ENCODE results near the gene OSBPL8.

The OSBPL8 gene

GRCh38 chr12:76451528-76451927, 108.0 kb downstream of the OSBPL8 start:
- Histone ChIP-seq H3K4me3 (ENCODE audit: severe bottlenecking) (no peak overlapping the region), H3K4me1 (ENCODE audit: insufficient read depth, poor library complexity, severe bottlenecking) (peaks cover 37% of the 10 kb centered on the region), H3K27ac (ENCODE audit: poor library complexity, severe bottlenecking) (peak overlapping the region; percentile 40), H3K36me3 (ENCODE audit: low read depth) (peaks cover 5% of the 10 kb centered on the region; the same call in 1 of the 2 replicates), H3K27me3 (ENCODE audit: insufficient read depth, poor library complexity, severe bottlenecking) (no peaks in the 10 kb centered on the region), H3K9me3 (ENCODE audit: severe bottlenecking) (no peaks in the 10 kb centered on the region)
- ATAC-seq (ENCODE audit: low read depth) (no peak), DNase-seq (ENCODE audit: low spot score) (no peak)
- TF ChIP-seq CTCF (IDR thresholded peaks at IDR 0.05; ENCODE audit: poor library complexity, severe bottlenecking), result no peak

- DNase-seq (ENCODE audit: low spot score), result no peak
- peak; percentile 75 for ATAC-seq (ENCODE audit: low read depth)
- peaks cover 5% of the 10 kb centered on the region; the same call in 1 of the 2 replicates for H3K36me3 ChIP-seq (ENCODE audit: low read depth)
- peak overlapping the region; percentile 40 for H3K27ac ChIP-seq (ENCODE audit: poor library complexity, severe bottlenecking)
- no peaks in the 10 kb centered on the region for H3K9me3 ChIP-seq (ENCODE audit: severe bottlenecking)
- no peak overlapping the region for H3K4me3 ChIP-seq (ENCODE audit: severe bottlenecking)
- H3K4me1 ChIP-seq (ENCODE audit: insufficient read depth, poor library complexity, severe bottlenecking), result peaks cover 30% of the 10 kb centered on the region
- TF ChIP-seq CTCF (IDR thresholded peaks at IDR 0.05; ENCODE audit: poor library complexity, severe bottlenecking), result no peak
- no peaks in the 10 kb centered on the region for H3K27me3 ChIP-seq (ENCODE audit: insufficient read depth, poor library complexity, severe bottlenecking)
These were observed 108.9 kb downstream of the OSBPL8 start for GRCh38 chr12:76450690-76451089.

GRCh38 chr12:76449993-76450392, 109.6 kb downstream of the OSBPL8 start:
- H3K4me1 ChIP-seq (ENCODE audit: insufficient read depth, poor library complexity, severe bottlenecking), result peaks cover 25% of the 10 kb centered on the region
- no peak for ATAC-seq (ENCODE audit: low read depth)
- TF ChIP-seq CTCF (IDR thresholded peaks at IDR 0.05; ENCODE audit: poor library complexity, severe bottlenecking), result no peak
- no peak overlapping the region for H3K4me3 ChIP-seq (ENCODE audit: severe bottlenecking)
- peak overlapping the region; percentile 40 for H3K27ac ChIP-seq (ENCODE audit: poor library complexity, severe bottlenecking)
- H3K36me3 ChIP-seq (ENCODE audit: low read depth), result peaks cover 5% of the 10 kb centered on the region; the same call in 1 of the 2 replicates
- H3K27me3 ChIP-seq (ENCODE audit: insufficient read depth, poor library complexity, severe bottlenecking), result no peaks in the 10 kb centered on the region
- H3K9me3 ChIP-seq (ENCODE audit: severe bottlenecking), result no peaks in the 10 kb centered on the region
- DNase-seq (ENCODE audit: low spot score), result no peak

- no peak for DNase-seq (ENCODE audit: low spot score)
- Histone ChIP-seq H3K27ac (ENCODE audit: poor library complexity, severe bottlenecking) (peak overlapping the region; percentile 40), H3K9me3 (ENCODE audit: severe bottlenecking) (no peaks in the 10 kb centered on the region), H3K4me1 (ENCODE audit: insufficient read depth, poor library complexity, severe bottlenecking) (peaks cover 25% of the 10 kb centered on the region), H3K27me3 (ENCODE audit: insufficient read depth, poor library complexity, severe bottlenecking) (no peaks in the 10 kb centered on the region), H3K4me3 (ENCODE audit: severe bottlenecking) (no peak overlapping the region), H3K36me3 (ENCODE audit: low read depth) (peaks cover 5% of the 10 kb centered on the region; the same call in 1 of the 2 replicates)
- ATAC-seq (ENCODE audit: low read depth), result peak; percentile 76
- no peak for TF ChIP-seq CTCF (IDR thresholded peaks at IDR 0.05; ENCODE audit: poor library complexity, severe bottlenecking)
These were observed 110.0 kb downstream of the OSBPL8 start for GRCh38 chr12:76449583-76449982.

- ATAC-seq (ENCODE audit: low read depth), result no peak
- peak overlapping the region; percentile 40 for H3K27ac ChIP-seq (ENCODE audit: poor library complexity, severe bottlenecking)
- no peak for TF ChIP-seq CTCF (IDR thresholded peaks at IDR 0.05; ENCODE audit: poor library complexity, severe bottlenecking)
These were observed 110.6 kb downstream of the OSBPL8 start for GRCh38 chr12:76449016-76449415.

More at GRCh38 chr12:76449016-76449415, 110.6 kb downstream of the OSBPL8 start:
- H3K4me3 ChIP-seq (ENCODE audit: severe bottlenecking), result no peak overlapping the region
- no peaks in the 10 kb centered on the region for H3K27me3 ChIP-seq (ENCODE audit: insufficient read depth, poor library complexity, severe bottlenecking)
- H3K9me3 ChIP-seq (ENCODE audit: severe bottlenecking), result no peaks in the 10 kb centered on the region
- no peak for DNase-seq (ENCODE audit: low spot score)
- H3K4me1 ChIP-seq (ENCODE audit: insufficient read depth, poor library complexity, severe bottlenecking), result peaks cover 25% of the 10 kb centered on the region
- H3K36me3 ChIP-seq (ENCODE audit: low read depth), result peaks cover 5% of the 10 kb centered on the region; the same call in 1 of the 2 replicates

Data from RWPE2 (cell line).